Gastrocnemius medialis (tissue), 4 donors: Measurements from ENCODE around the gene PVALB.

Source experiments
- POLR2A ChIP-seq, 2 donors: fragments of 450-650 bp; IDR thresholded peaks; one replicate each; pipeline ENCODE4 v1.6.1; 2017; ENCODE audit warnings: antibody characterized with exemption in 2 of 2, mild to moderate bottlenecking in 2 of 2, moderate library complexity in 2 of 2
- TF ChIP-seq, protein P1 (sequence below), 5 experiments: fragments of 450-650 bp in 3 of 5; fragments of 200-600 bp in 2 of 5; sonication (generic) in 2 of 5; IDR thresholded peaks in 4 of 5; conservative IDR thresholded peaks in 1 of 5; 1 replicate in 4 of 5; 2 replicates in 1 of 5; pipeline ENCODE4 v1.5.1; 2016 to 2019; ENCODE audit warnings: antibody characterized with exemption in 5 of 5, mild to moderate bottlenecking in 3 of 5, moderate library complexity in 3 of 5

DNA sequence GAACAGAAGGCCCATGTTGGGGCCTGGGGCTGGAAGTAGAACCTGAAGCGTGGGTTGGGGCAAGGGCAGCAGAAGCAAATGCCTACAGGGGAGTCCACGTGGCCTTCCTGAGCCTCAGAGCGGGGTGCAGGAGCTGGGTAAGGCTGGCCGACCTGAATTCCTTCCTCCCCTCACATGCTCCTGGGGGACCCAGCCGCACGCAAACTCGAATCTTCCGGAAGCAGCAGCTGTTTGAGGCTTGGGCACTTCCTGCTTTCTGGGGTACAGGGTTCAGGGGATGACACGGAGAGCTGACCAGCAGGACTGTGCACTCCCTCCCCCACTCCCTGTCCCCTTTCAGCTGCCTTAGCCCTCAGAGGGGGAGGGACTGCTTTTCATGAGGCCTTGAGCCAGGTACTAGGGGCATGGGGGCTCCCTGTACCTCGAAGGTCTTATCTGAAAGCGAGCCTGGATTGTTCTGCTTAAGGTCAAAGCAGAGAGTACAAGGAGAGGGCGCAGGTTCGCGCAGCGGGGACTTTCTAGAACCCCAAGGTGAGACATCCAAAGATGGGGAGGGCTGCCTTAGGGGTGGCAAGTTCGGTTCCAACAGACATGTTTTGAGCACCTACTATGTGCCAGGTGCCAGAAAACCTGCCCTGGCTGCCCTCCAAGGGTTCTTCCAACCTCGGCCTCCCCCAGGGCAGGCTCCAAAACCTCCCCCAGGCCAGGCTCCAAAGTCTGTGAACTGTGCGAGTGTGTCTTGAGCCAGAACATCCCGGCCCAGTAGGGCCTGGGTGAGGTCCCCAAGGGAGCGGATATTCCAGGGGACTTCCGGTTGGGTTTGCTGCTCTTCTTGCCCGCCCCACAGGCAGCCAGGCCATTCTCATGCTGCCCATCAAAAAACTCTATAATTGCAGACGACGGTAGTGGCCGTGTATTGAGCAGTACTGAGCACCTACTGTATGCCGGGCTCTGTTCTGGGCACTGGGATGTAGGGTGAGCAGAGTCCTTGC is 45.7 kb upstream of the PVALB start:
- TF ChIP-seq, protein P1, sequence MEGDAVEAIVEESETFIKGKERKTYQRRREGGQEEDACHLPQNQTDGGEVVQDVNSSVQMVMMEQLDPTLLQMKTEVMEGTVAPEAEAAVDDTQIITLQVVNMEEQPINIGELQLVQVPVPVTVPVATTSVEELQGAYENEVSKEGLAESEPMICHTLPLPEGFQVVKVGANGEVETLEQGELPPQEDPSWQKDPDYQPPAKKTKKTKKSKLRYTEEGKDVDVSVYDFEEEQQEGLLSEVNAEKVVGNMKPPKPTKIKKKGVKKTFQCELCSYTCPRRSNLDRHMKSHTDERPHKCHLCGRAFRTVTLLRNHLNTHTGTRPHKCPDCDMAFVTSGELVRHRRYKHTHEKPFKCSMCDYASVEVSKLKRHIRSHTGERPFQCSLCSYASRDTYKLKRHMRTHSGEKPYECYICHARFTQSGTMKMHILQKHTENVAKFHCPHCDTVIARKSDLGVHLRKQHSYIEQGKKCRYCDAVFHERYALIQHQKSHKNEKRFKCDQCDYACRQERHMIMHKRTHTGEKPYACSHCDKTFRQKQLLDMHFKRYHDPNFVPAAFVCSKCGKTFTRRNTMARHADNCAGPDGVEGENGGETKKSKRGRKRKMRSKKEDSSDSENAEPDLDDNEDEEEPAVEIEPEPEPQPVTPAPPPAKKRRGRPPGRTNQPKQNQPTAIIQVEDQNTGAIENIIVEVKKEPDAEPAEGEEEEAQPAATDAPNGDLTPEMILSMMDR (IDR thresholded peaks at IDR 0.05 in 4 of 5, conservative IDR thresholded peaks at IDR 0.05 in 1 of 5) = no peak
- TF ChIP-seq POLR2A (IDR thresholded peaks at IDR 0.05) = no peak
